ENCODE data around the gene SNRPB.

DNA sequence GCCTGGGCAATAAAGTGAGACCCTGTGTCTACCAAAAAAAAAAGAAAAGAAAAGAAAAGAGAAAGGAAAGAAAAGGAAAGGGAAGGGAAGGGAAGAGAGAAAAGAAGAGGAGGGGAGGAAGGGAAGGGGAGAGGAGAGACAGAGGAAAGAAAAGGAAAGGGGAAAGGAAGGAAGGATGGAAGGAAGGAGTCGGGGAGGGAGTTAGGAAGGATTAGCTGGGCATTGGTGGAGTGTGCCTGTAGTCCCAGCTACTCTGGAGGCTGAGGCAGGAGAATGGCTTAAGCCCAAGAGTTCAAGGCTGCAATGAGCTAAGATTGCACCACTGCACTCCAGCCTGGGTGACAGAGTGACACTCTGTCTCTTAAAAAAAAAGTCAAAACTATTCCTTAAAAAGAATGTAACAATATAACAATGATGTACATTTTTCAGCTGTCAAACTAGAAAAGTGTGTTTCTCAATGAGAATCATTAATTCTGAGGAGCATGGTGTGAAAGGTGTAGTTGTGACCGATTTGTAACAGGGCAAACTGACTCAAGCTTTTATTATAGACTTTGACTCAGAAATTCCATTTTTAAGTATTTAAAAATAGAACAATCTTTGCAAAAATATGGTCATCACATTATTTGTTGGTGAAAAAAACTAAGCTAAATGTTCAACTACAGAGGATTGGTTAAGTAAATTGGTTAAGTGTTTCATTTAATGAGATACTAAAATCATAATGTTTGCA, 14.7 kb downstream of the SNRPB start:
- TF ChIP-seq, protein P1, sequence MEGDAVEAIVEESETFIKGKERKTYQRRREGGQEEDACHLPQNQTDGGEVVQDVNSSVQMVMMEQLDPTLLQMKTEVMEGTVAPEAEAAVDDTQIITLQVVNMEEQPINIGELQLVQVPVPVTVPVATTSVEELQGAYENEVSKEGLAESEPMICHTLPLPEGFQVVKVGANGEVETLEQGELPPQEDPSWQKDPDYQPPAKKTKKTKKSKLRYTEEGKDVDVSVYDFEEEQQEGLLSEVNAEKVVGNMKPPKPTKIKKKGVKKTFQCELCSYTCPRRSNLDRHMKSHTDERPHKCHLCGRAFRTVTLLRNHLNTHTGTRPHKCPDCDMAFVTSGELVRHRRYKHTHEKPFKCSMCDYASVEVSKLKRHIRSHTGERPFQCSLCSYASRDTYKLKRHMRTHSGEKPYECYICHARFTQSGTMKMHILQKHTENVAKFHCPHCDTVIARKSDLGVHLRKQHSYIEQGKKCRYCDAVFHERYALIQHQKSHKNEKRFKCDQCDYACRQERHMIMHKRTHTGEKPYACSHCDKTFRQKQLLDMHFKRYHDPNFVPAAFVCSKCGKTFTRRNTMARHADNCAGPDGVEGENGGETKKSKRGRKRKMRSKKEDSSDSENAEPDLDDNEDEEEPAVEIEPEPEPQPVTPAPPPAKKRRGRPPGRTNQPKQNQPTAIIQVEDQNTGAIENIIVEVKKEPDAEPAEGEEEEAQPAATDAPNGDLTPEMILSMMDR (IDR thresholded peaks at IDR 0.05 in 8 of 11, conservative IDR thresholded peaks at IDR 0.05 in 3 of 11) = no peak
- no peak for TF ChIP-seq POLR2AphosphoS5 (IDR thresholded peaks at IDR 0.05)

Data from spleen (tissue), 7 donors.